Anterior cingulate cortex (tissue), 58 donors: ENCODE data around the gene BST1.
A peak's percentile ranks its signal among the peaks of the same experiment; 100 is the strongest.
"Not testable (repeated sequence)": the region's sequence is repeated elsewhere in the genome, so short reads cannot be mapped to it uniquely, and the experiment has no call there.

Source experiments
- DNase-seq, 58 donors: peaks; one replicate each; lab custom pipeline; 2025; lab: John Stamatoyannopoulos, UW

BST1 gene

DNA sequence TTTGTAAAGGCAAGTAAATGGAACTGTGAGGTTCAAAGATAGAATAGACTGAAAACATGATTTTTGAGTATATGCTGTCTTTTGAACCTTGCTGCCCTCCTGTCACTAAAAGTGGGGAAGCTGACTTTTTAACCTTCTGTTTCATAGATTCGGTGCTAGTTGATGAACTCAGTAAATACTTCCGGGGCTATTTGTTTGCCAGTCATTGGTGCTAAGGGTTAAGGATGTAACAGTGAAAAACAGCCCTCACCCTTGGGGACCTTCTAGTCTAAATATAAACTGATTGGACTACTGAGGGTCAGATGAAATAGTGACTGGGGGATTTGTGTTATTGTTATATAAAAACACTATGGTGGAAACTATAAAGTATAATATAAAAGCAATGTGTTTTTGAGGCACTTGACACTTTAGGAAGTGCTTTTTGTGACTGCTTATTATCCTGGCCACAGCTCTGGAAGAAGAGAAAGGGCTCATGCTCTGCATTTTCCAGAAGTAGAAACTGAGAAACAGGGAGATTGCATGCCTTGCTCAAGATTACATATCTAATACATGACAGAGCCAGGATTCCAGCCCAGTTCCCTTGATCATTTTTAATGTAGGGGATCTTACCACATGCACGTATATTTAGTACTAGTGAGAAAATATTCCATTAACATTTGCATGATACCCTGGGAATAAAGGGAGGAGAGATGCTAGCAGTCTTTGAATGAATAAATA, 3.9 kb downstream of the BST1 start:
- no peak for DNase-seq

DNA sequence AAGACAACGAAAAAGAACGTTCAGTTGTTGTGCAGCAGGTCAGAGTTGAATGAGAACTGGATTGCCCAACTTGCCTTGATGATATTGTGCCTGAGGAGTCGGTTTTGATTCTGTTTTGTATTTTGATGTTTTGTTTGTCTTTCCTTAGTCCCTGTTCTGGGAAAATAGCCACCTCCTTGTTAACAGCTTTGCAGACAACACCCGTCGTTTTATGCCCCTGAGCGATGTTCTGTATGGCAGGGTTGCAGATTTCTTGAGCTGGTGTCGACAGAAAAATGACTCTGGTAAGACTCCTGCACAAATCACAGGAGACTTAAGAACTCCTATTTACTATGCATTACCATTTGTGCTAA, 4.5 kb downstream of the BST1 start:
- no peak for DNase-seq

DNA sequence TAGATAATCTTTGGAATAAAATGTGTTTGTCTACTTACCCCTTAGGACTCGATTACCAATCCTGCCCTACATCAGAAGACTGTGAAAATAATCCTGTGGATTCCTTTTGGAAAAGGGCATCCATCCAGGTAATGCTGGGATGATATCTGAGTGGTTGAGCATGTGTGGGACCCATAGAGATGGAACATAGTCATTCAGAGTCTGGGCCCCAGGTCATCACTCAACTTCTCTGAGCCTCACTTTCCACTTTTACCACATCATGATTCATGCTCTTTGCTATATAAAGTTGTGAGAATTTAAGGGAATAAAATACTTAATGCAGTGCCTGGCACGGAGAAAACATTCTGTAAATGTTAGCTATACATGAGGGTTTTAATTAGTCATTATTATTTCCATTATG, 8.9 kb downstream of the BST1 start:
- DNase-seq = no peak

DNA sequence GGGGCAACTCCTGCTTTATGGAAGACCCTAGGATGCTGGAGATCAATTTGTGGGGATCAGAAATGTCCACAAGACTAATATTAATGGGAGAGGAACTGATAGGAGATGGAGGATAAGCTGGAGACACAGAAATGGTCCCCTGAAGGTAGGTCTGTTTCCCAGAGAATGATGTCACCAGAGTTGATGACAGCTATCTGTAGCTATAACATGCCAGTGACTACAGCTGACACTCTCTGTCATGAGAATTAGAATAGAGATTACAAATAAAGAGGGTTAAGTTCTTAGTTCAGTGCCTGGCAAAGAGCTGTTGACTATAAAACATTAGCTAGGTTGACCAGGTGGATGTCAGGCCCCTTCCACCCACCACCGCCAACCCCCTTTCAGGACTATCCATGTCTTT, 9.3 kb downstream of the BST1 start:
- DNase-seq = no peak

DNA sequence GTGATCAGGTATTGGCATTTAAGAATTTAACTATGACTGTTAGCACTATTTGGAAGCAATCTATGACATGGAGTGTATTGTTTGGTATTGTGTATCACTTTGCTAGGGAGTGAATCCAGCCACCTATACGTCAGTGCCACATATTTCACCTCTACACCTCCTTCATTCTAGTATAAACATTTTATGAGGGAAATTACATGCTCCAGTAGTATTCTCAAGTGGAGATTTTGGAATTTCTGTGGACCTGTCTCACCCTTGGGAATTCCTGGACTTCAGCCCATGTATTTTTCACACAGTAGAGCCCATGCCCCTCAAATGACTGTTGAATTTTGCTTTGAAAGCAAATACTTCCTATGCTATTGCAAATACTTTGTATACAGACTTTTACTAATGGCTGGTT, 11.3 kb downstream of the BST1 start:
- DNase-seq = no peak

DNA sequence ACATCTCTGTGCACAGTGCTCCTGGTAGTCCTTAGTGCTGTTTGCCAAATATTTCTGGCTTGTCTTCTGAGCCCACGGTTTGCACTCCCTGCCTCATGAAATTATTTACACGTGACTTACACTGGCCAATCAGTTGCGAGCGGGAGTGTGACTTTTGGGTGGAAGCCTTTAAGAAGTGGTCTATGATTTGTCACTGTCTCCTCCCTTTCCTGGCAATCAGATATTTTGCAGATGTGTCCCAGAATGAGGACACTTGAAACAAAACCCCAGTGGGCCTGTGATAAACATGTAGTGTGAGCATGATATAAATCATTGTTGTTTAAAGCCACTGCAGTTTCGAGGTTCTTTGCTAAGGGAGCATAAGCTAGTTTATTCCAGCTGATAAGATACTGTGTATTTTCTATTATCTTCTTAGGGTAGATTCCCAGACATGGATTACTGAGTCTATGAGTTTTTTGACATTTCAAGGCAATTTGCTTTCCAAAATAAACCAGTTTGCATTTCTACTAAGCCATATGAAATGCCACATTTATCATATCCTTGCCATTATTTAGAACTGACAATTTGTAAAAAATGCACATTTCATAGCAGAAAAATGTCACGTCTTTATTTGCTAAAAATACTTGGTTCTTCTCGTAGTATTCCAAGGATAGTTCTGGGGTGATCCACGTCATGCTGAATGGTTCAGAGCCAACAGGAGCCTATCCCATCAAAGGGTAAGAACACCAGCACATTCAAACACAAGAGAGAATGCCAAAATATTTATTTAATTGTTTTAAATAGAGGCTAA, 12.0 kb downstream of the BST1 start:
- peak in 1 of 58 donors; percentile 8 for DNase-seq

DNA sequence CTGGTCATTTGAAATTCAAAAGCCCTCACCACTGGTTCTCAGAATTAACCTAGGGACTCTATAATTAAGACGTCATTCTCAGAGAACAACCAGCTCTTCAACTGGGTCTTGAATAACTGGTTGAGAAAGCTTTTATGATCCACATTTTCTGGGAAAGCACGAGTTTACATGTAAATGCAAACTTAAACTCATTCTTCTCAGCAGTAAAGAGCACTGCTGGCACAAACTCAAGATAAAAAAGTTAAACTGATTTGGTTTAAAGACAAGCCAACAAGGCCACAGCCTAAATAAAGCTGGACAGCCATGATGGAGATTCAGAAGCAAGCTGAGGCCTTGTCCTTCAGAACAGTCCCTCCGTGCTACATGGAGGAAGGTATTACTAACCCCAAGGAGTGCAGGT, 13.2 kb downstream of the BST1 start:
- no peak for DNase-seq

DNA sequence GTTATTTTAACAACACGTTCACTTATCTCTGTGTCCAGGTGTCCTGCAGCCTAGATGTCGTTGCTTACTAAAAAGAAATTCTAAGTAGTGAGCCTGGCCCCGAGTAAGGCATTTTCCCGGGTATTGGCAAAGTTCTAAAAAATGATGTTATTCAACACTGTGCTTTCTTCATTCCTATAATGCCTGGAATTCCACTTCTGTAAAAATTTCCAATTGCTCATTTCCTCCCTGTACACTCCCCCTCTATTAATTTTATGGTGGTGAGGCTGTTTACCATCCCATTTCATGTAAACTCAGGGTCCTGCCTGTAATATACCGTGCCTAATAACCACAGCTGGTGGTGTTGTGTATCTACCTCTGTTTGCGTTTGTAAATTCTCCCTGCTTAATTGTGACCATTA, 14.2 kb downstream of the BST1 start:
- no peak for DNase-seq

DNA sequence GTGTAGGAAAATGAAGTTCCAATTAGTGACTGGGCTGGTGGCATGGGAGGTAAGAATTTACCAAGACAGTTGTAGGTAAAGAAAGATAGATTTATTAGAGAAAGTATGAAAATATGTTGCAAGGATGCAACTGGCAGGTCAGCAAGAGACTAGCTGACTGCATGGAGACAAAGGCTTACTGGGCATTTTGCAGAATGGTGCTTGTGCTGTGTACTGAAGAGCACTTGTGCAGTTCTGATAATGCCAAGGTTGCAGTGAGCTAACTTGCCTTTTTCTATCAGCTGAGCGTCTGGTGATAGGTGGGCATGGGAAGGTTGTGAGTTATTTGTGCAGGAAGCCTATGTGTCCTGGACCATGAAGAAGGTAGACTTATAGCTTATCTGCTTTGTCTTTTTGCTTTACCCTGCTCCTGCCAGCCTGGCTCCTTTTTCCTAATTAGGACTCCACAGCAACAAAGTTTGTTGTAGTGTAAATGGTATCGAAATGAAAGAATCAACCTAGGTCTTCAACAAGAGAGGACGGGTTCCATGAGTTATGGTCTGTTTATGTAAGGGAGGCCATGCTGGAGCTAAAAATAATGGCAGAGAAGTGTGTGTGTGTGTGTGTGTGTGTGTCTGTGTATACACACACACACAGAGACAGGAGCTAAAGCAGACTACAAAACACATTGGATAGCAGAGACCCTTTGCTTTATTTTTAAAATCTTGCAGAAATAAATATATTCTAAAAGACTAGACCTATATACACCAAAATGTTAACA, 15.0 kb downstream of the BST1 start:
- no peak for DNase-seq

DNA sequence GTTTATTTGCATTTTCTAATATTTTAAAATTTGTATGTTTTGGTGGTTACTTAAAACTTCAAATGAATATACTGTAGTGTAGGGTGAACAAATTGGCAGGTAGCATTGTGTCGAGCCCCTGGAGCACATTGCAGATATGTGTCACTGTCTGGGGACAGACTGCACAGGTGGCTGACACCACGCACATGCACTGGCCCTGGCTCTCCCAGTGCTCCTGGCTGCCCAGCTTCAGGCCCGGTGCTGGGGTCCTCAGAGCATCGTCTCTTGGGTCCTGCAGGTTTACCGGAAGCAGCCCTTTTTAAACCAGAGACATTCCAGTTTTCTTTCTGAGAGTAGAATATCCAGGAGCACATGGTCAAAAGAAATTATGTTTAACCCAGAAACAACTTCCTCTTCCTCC, 15.6 kb downstream of the BST1 start:
- DNase-seq = no peak

DNA sequence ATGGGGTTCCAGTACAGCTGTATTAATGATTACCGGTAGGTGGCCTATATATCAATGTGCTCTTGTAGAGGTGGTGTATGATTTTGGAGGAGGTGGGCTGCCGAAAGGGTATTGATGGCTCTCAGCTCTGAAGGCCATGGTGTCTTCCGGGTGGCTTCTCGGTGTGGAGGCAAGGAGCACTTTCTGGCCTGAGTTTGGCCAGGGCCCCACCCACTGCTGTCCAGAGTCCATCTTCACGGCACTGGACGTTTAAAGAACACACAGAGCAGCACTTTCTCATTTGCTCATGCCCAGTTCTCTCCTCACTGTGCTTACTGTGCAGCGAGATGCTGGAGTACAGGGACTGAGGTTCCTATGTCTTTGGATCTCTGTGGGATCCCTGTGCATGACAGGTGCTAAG, 16.1 kb downstream of the BST1 start:
- DNase-seq = no peak

DNA sequence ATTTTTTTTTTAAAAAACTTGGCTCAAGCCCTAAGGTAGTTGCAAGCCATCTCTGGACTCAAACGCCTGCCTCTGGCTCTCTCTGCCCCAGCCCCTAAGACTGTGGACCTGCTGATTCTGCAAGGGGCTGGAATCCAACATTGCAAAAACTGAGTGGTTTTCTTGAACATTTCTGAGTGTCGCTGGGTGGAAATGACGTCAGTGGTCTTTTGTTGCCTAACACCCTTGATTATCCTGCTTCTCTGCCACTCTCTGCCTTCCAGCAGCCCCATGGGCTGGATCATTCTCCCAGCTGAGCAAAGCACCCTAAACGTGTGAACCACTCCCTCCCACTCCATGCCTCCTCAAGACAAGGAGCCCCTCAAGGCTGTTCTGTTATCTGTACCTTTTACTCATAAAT, 16.6 kb downstream of the BST1 start:
- DNase-seq = no peak

DNA sequence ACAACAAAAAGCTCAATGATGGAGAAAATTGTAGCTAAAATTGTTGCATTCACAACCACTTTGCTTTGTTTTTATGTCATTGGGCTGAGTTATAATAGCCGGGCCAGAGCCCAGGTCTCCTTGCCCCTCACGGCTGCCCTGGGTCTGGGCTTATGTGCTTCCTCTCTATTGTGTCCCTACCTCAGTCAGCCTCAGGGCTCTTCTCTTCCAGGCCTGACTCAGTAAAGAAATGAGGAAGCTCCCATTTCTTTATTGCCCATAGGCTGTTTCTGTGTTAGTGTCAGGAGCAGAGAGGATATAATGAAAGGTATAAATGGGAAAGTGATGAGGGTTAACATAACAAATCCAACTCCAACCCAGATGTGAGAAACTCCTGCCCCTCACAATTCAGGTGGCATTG, 18.0 kb downstream of the BST1 start:
- DNase-seq = no peak

DNA sequence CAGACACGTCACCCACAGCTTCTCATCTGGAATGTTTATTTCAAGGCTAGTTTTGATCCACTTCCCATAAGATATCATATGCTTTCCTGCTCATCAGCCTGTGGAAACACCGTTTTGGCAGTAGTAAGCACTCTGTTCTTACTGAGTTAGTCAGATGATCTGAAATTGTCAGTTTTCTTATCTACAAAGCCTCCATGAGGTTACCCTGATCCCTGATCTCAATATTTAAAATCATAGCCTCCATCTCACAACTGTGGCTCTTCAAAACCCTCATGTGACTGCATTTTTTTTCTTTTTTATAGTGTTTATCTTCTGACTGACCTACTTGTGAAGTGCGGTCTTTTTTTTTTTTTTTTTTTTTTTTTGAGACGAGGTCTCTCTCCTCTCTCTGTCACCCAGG, 22.7 kb downstream of the BST1 start:
- DNase-seq = no peak

DNA sequence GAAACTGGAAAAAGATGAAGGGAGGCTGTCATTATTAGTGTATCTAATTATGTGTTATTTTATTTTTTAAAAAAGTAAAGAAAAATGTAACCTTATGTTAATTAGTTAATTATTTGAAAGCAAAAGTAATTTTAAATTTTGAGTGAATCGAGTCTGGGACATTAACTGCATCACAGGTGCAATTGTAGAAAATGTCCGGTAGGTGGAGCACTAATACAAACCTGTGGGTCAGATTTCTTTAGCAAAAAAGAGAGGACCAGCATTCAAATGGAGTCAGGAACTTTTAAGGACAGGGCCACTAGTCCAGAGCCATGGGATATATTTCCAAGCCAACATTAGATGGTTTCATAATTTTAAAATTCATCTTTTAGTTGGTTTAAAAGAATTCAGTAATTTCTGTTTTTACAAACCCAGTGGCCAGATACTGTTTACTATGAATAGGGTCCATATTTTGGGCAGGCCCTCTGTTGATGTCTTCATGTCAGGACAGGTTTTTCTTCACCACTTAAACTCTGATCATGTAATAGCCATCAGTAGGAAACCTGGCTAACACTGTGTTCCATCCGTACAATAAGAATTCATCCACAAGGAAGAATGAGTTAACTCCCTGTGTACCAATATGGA, 27.2 kb downstream of the BST1 start:
- DNase-seq = peak in 9 of 58 donors; percentile 1 to 53 (median 12)

DNA sequence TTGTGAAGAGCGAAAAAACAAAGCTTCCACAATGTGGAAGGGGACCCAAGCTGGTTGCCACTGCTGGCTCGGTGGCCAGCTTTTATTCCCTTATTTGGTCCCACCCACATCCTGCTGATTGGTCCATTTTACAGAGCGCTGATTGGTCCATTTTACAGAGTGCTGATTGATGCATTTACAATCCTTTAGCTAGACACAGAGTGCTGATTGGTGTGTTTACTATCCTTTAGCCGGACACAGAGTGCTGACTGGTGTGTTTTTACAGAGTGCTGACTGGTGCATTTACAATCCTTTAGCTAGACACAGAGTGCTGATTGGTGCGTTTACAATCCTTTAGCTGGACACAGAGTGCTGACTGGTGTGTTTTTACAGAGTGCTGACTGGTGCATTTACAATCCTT, 30.2 kb downstream of the BST1 start:
- not testable (repeated sequence) for DNase-seq

DNA sequence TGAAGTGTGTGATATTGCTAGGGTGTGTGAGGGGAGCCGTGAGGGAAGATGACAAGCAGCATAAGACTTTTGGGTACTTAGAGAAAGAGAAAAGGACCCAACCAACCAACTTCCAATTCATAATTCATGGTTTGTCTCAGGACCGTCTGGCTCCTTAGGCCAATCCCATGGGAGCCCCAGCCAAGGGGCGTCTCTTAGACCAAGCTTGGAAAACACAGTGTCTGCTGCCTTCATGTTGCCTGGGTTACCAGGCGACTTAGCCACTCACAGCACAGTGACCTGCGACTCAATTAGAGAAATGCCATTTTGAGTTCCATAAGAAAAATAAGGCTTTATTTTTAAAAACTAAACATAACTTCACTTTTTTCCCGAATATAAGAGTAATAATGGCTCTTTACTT, 32.7 kb downstream of the BST1 start:
- DNase-seq = peak in 9 of 58 donors; percentile 3 to 53 (median 13)

DNA sequence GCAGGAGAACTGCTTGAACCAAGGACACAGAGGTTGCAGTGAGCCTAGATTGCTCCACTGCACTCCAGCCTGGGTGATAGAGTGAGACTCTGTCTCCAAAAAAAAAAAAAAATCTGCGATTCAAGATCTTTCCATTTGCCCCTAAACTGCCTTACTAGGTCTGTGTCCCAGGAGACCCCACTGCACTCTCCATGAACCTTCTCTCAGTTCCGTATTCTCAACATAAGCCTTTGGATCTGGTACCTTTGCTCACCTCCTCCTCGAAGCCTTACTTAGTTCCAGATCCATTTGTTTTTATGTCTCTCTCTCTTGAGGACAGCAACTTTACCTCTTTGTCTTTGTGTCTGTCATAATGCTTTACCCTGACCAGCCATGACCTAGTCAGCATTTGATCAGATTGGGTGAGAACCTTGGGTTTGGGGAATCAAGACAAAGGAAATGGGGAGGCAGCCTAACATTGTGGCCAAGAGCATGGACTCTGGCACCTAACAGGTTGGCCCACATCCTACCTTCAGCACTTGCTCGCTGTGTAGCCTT, 33.7 kb downstream of the BST1 start:
- DNase-seq = no peak

DNA sequence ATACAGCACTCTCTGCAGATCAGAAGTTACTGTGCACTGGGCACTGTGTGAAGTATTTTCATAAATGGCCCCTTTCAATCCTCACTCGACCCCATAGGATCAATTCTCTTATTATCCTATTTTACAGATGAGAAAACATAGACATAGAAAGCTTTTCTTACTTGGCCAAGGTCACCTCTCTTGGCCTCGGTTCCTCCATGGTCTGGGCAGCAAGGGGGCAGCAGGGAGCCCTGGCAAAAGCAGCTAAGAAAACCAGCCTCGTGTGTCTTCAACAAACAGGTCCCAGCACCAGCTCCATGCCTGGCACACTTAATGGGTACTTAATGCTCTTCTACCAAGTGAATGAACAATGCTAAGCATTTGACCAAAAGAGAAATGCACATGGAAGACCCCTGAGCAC, 34.4 kb downstream of the BST1 start:
- peak in 4 of 58 donors; percentile 2 to 7 (median 4) for DNase-seq

DNA sequence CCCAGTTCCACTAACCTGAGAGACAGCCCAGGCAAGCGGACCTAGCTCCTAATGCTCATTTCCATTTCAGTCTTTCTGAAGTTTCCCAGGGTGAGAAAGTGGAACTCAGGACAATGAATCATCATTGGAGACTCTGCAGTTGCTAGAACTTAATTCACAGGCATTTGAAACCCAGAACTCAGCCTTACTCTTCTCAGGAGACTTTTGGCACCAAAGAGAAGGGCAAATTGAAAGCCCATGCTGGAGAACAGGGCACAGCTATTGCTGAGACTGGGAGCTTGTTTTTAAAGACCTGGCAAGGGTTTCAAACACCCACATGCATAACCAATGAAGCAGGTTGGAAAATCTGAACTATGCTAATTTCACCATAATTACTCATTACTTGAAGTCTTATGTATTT, 36.0 kb downstream of the BST1 start:
- DNase-seq = peak in 21 of 58 donors; percentile 3 to 79 (median 19)
